NAMALWA (cell line): ENCODE results near the gene SAP25.

Experiments used
- DNase-seq: peaks from one replicate; pipeline ENCODE4 v3.0.0-alpha.2; 2015; ENCODE audit warnings: low spot score

Gene SAP25

GRCh38 chr7:100573691-100574361 lies at the start of gene SAP25:
Gene SAP25, minus strand, starts transcription at chr7:100573900. Its CDS starts 158 bp downstream, at chr7:100573742.
- no peak for DNase-seq

GRCh38 chr7:100621554-100621953 lies 47.9 kb upstream of the SAP25 start:
- no peak for DNase-seq

GRCh38 chr7:100620804-100621203 lies 47.1 kb upstream of the SAP25 start:
- no peak for DNase-seq

- DNase-seq: no peak
These were observed 46.5 kb upstream of the SAP25 start for GRCh38 chr7:100620239-100620638.

- DNase-seq: no peak
These were observed 40.7 kb upstream of the SAP25 start for GRCh38 chr7:100614308-100614861.

- DNase-seq: no peak
These were observed 39.9 kb upstream of the SAP25 start for GRCh38 chr7:100613412-100614175.

GRCh38 chr7:100612730-100613390 lies 39.2 kb upstream of the SAP25 start:
- peak; percentile 72 for DNase-seq

GRCh38 chr7:100611983-100612729 lies 38.5 kb upstream of the SAP25 start, which contains the start of gene MOSPD3:
Gene MOSPD3, plus strand, starts transcription at chr7:100612540. Its CDS starts 252 bp downstream, at chr7:100612792.
- peak; percentile 100 for DNase-seq

- no peak for DNase-seq
These were observed 36.3 kb upstream of the SAP25 start for GRCh38 chr7:100609958-100610357.

GRCh38 chr7:100607111-100607510 lies 33.4 kb upstream of the SAP25 start:
- no peak for DNase-seq

- DNase-seq: no peak
These were observed 32.6 kb upstream of the SAP25 start for GRCh38 chr7:100606313-100606712.

- no peak for DNase-seq
These were observed 31.5 kb upstream of the SAP25 start for GRCh38 chr7:100604976-100605911.

GRCh38 chr7:100604028-100604975 lies 30.6 kb upstream of the SAP25 start:
- peak; percentile 90 for DNase-seq

GRCh38 chr7:100603726-100604027 lies 30.0 kb upstream of the SAP25 start:
- peak; percentile 39 for DNase-seq

- no peak for DNase-seq
These were observed 29.4 kb upstream of the SAP25 start for GRCh38 chr7:100602889-100603725.

- DNase-seq: no peak
These were observed 27.0 kb upstream of the SAP25 start for GRCh38 chr7:100600730-100601038.

- no peak for DNase-seq
These were observed 26.4 kb upstream of the SAP25 start for GRCh38 chr7:100599911-100600729.

GRCh38 chr7:100598425-100598824 lies 24.7 kb upstream of the SAP25 start:
- no peak for DNase-seq
